Kidney (tissue), 14 donors: ENCODE results near the gene DPP10. TPM values are rescaled to one million over a fixed set of nuclear protein-coding genes. Genes with fewer than 3 reads are reported as not detected.

Experiments
- DNase-seq, 5 donors: peaks; one replicate each; pipeline ENCODE4 v3.0.0-alpha.2; 2013 to 2020
- FAIRE-seq: peaks from 2 replicates; lab custom pipeline; 2012; peaks lifted over from hg19 to GRCh38; lab: Jason Lieb, UNC
- H3K27ac ChIP-seq, 2 donors: one replicate each; pipeline ENCODE4 v1.7.0; 2013; ENCODE audit warnings: low read depth in 2 of 2, low read length in 2 of 2, inconsistent platforms in 1 of 2
- H3K27me3 ChIP-seq: one replicate; pipeline ENCODE4 v1.7.1; 2013; ENCODE audit warnings: low read length, inconsistent platforms; ENCODE audit not compliant: control insufficient read depth, insufficient read depth
- H3K36me3 ChIP-seq, 3 donors: one replicate each; pipeline versions ENCODE4 v1.7.0 to v1.7.1; 2013; ENCODE audit warnings: low read length in 3 of 3, control low read depth in 1 of 3, inconsistent platforms in 1 of 3; ENCODE audit not compliant: insufficient read depth in 3 of 3, control insufficient read depth in 2 of 3
- H3K4me1 ChIP-seq, 3 donors: one replicate each; pipeline versions ENCODE4 v1.7.0 to v1.7.1; 2013; ENCODE audit warnings: low read length in 3 of 3, inconsistent platforms in 1 of 3, low read depth in 1 of 3; ENCODE audit not compliant: control insufficient read depth in 2 of 3, insufficient read depth in 2 of 3
- H3K4me3 ChIP-seq, 3 donors: one replicate each; pipeline versions ENCODE4 v1.7.0 to v1.8.1; 2013; ENCODE audit warnings: low read length in 3 of 3, control low read depth in 1 of 3, inconsistent platforms in 1 of 3
- H3K9ac ChIP-seq, 3 donors: one replicate each; pipeline versions ENCODE4 v1.7.0 to v1.7.1; 2013; ENCODE audit warnings: low read length in 3 of 3, control low read depth in 1 of 3, inconsistent platforms in 1 of 3
- H3K9me3 ChIP-seq, 3 donors: one replicate each; pipeline versions ENCODE4 v1.7.0 to v1.7.1; 2013; ENCODE audit warnings: low read length in 3 of 3, control low read depth in 1 of 3, inconsistent platforms in 1 of 3; ENCODE audit not compliant: control insufficient read depth in 2 of 3, insufficient read depth in 1 of 3
- CTCF ChIP-seq: IDR thresholded peaks from 3 replicates; pipeline ENCODE4 v1.5.1; 2012; ENCODE audit warnings: mild to moderate bottlenecking, moderate library complexity, borderline replicate concordance; ENCODE audit not compliant: insufficient read depth; ENCODE audit errors: extremely low read depth
- intact Hi-C: fragments of 100-400 bp; cut with DNase I; formaldehyde crosslinking; loops from one replicate; pipeline ENCODE4 v1.11.1; 2022
- polyA plus RNA-seq: library from polyadenylated mRNA; stranded (reverse); fragments of 350-450 nt; fragmentation: Illumina TruSeq; extraction: RNeasy Lipid Tissue Mini Kit (QIAGEN cat#74804); gene quantifications from one replicate; pipeline ENCODE4 v1.2.3, GENCODE V29; 2014; ENCODE audit warnings: low read depth, low replicate concordance; ENCODE audit not compliant: insufficient read depth
- total RNA-seq: library from RNA; stranded (reverse); fragmentation: NEBNext Ultra II Directional; extraction: Animal tissue kit (Norgen Biotek cat#: 25700); gene quantifications from one replicate; pipeline ENCODE4 v1.2.1, GENCODE V29; 2021
- donor health status: control.
- donor health status: control.
- donor health status: control.
- donor health status: control.
- donor health status: control.
- donor health status: DM: yes; HTN: yes; CAD: no.
- donor health status: Normal renal cell carcinoma (clear cell type).

The DPP10 gene
- total and polyA plus RNA-seq, 2 donors from 2014 or later, result 0.67 TPM; not detected in 1

- Histone ChIP-seq H3K9me3 (peaks cover 0 to 13% (median 0%) of the 10 kb centered on the region in 3 donors), H3K9ac (no peak overlapping the region), H3K27me3 (no peaks in the 10 kb centered on the region), H3K27ac (no peak overlapping the region), H3K36me3 (no peaks in the 10 kb centered on the region), H3K4me3 (no peak overlapping the region), H3K4me1 (no peaks in the 10 kb centered on the region)
- no peak for FAIRE-seq
- no peak for DNase-seq
- intact Hi-C loops, result no loop called here
- TF ChIP-seq CTCF, result no peak
These were observed 483.1 kb downstream of the DPP10 start for GRCh38 chr2:114925296-114926255.

GRCh38 chr2:114926303-114926702 lies 483.9 kb downstream of the DPP10 start:
- H3K4me1 ChIP-seq, result no peaks in the 10 kb centered on the region
- intact Hi-C loops, result no loop called here
- H3K9me3 ChIP-seq, result peaks cover 0 to 15% (median 0%) of the 10 kb centered on the region in 3 donors
- H3K4me3 ChIP-seq, result no peak overlapping the region
- no peak overlapping the region for H3K9ac ChIP-seq
- DNase-seq, result no peak
- no peak for TF ChIP-seq CTCF
- H3K36me3 ChIP-seq, result no peaks in the 10 kb centered on the region
- no peaks in the 10 kb centered on the region for H3K27me3 ChIP-seq
- FAIRE-seq, result no peak
- H3K27ac ChIP-seq, result no peak overlapping the region

GRCh38 chr2:114929225-114929624 lies 486.8 kb downstream of the DPP10 start:
- H3K27ac ChIP-seq, result no peak overlapping the region
- H3K36me3 ChIP-seq, result no peaks in the 10 kb centered on the region
- no peak for TF ChIP-seq CTCF
- H3K27me3 ChIP-seq, result no peaks in the 10 kb centered on the region
- no peak overlapping the region for H3K4me3 ChIP-seq
- no peak overlapping the region for H3K9ac ChIP-seq
- no peak for FAIRE-seq
- H3K9me3 ChIP-seq, result peaks cover 0 to 15% (median 0%) of the 10 kb centered on the region in 3 donors
- no peaks in the 10 kb centered on the region for H3K4me1 ChIP-seq
- no peak for DNase-seq
- intact Hi-C loops, result no loop called here
